H9 (cell line): ENCODE results near the gene DCAF15. TPM values are rescaled to one million over a fixed set of nuclear protein-coding genes. Genes with fewer than 3 reads are reported as not detected.

Experiments used
- DNase-seq: peaks from one replicate; pipeline ENCODE4 v3.0.0-alpha.2; 2017
- H2AFZ ChIP-seq: one replicate; pipeline ENCODE4 v1.6.1; 2013; ENCODE audit warnings: mild to moderate bottlenecking, low read length, control low read depth, moderate library complexity
- H2AK5ac ChIP-seq: 2 replicates; pipeline ENCODE4 v1.6.1; 2013; ENCODE audit warnings: low read length, control low read depth, mixed read lengths; ENCODE audit not compliant: insufficient read length
- H2BK120ac ChIP-seq: one replicate; pipeline ENCODE4 v1.6.1; 2013; ENCODE audit warnings: low read depth, mild to moderate bottlenecking, low read length, control low read depth, inconsistent platforms; ENCODE audit not compliant: poor library complexity, severe bottlenecking
- H2BK12ac ChIP-seq: 2 replicates; pipeline ENCODE4 v1.6.1; 2013; ENCODE audit warnings: low read length, control low read depth, mixed read lengths, low read depth; ENCODE audit not compliant: insufficient read length
- H2BK15ac ChIP-seq: 2 replicates; pipeline ENCODE4 v1.6.1; 2013; ENCODE audit warnings: low read depth, low read length, control low read depth
- H2BK20ac ChIP-seq: one replicate; pipeline ENCODE4 v1.6.1; 2013; ENCODE audit warnings: low read depth, mild to moderate bottlenecking, low read length, control low read depth, inconsistent platforms; ENCODE audit not compliant: poor library complexity, severe bottlenecking
- H2BK5ac ChIP-seq: 2 replicates; pipeline ENCODE4 v1.6.1; 2013; ENCODE audit warnings: low read length, control low read depth, mixed read lengths; ENCODE audit not compliant: insufficient read length
- H3K14ac ChIP-seq: 2 replicates; pipeline ENCODE4 v1.6.1; 2013; ENCODE audit warnings: low read length, control low read depth; ENCODE audit not compliant: insufficient read depth
- H3K18ac ChIP-seq: 2 replicates; pipeline ENCODE4 v1.6.1; 2013; ENCODE audit warnings: low read depth, mild to moderate bottlenecking, mixed read lengths, low read length, control low read depth; ENCODE audit not compliant: insufficient read length
- H3K23ac ChIP-seq: 2 replicates; pipeline ENCODE4 v1.6.1; 2013; ENCODE audit warnings: low read length, control low read depth, mixed read lengths, low read depth; ENCODE audit not compliant: insufficient read length
- H3K23me2 ChIP-seq: 2 replicates; pipeline ENCODE4 v1.6.1; 2013; ENCODE audit warnings: low read depth, mild to moderate bottlenecking, mixed read lengths, low read length, control low read depth; ENCODE audit not compliant: insufficient read length, poor library complexity, severe bottlenecking
- H3K27ac ChIP-seq: 2 replicates; pipeline ENCODE4 v1.5.1; 2013; ENCODE audit warnings: low read length, control low read depth, mixed read lengths, low read depth; ENCODE audit not compliant: insufficient read length
- H3K27me3 ChIP-seq: 2 replicates; pipeline ENCODE4 v1.6.1; 2013; ENCODE audit warnings: low read length, control low read depth, inconsistent platforms; ENCODE audit not compliant: insufficient read depth
- H3K4ac ChIP-seq: 2 replicates; pipeline ENCODE4 v1.6.1; 2013; ENCODE audit warnings: low read depth, mild to moderate bottlenecking, control low read depth, inconsistent platforms, low read length, moderate library complexity
- H3K4me1 ChIP-seq: 2 replicates; pipeline ENCODE4 v1.6.1; 2013; ENCODE audit warnings: low read length, control low read depth, inconsistent platforms; ENCODE audit not compliant: insufficient read depth
- H3K4me2 ChIP-seq: 2 replicates; pipeline ENCODE4 v1.6.1; 2013; ENCODE audit warnings: low read length, control low read depth, mixed read lengths; ENCODE audit not compliant: insufficient read length, insufficient read depth
- H3K56ac ChIP-seq: 2 replicates; pipeline ENCODE4 v1.6.1; 2013; ENCODE audit warnings: low read depth, mild to moderate bottlenecking, mixed read lengths, low read length, control low read depth; ENCODE audit not compliant: insufficient read length
- H3K79me1 ChIP-seq: 2 replicates; pipeline ENCODE4 v1.6.1; 2013; ENCODE audit warnings: low read depth, mild to moderate bottlenecking, moderate library complexity, low read length, control low read depth, inconsistent platforms; ENCODE audit not compliant: insufficient read depth, poor library complexity, severe bottlenecking
- H3K79me2 ChIP-seq: 2 replicates; pipeline ENCODE4 v1.6.1; 2013; ENCODE audit warnings: low read length, control low read depth, inconsistent platforms; ENCODE audit not compliant: insufficient read depth
- H3K9ac ChIP-seq: 2 replicates; pipeline ENCODE4 v1.6.1; 2013; ENCODE audit warnings: low read length, control low read depth, mixed read lengths; ENCODE audit not compliant: insufficient read length; ENCODE audit errors: extremely low read depth
- H3K9me3 ChIP-seq: one replicate; pipeline ENCODE4 v1.6.1; 2013; ENCODE audit warnings: low read depth, low read length, inconsistent platforms; ENCODE audit not compliant: control insufficient read depth
- H3T11ph ChIP-seq: one replicate; pipeline ENCODE4 v1.6.1; 2013; ENCODE audit warnings: mild to moderate bottlenecking, low read length, control low read depth, inconsistent platforms
- H4K20me1 ChIP-seq: one replicate; pipeline ENCODE4 v1.6.1; 2013; ENCODE audit not compliant: control insufficient read depth, insufficient read length, insufficient read depth
- H4K5ac ChIP-seq: 2 replicates; pipeline ENCODE4 v1.6.1; 2013; ENCODE audit warnings: low read depth, mild to moderate bottlenecking, mixed read lengths, low read length, control low read depth; ENCODE audit not compliant: insufficient read length
- H4K8ac ChIP-seq: replicated peaks from 2 replicates; pipeline ENCODE4 v1.6.1; 2013; ENCODE audit warnings: low read length, control low read depth, mixed read lengths, low read depth; ENCODE audit not compliant: insufficient read length
- H4K91ac ChIP-seq: 2 replicates; pipeline ENCODE4 v1.6.1; 2013; ENCODE audit warnings: low read depth, mild to moderate bottlenecking, moderate library complexity, mixed read lengths, low read length, control low read depth; ENCODE audit not compliant: insufficient read length
- H3K27ac Mint-ChIP-seq, 3 experiments: 2 replicates in 2 of 3; 3 replicates in 1 of 3; pipeline ENCODE4 v1.8.0; 2020 to 2021; ENCODE audit warnings: mixed read lengths in 3 of 3, mild to moderate bottlenecking in 1 of 3, moderate library complexity in 1 of 3
- H3K27me3 Mint-ChIP-seq: 2 replicates; pipeline ENCODE4 v1.8.0; 2021; ENCODE audit warnings: low read depth, mild to moderate bottlenecking, moderate library complexity, mixed read lengths
- H3K36me3 Mint-ChIP-seq, 3 experiments: 2 replicates in 2 of 3; 3 replicates in 1 of 3; pipeline ENCODE4 v1.8.0; 2020 to 2021; ENCODE audit warnings: low read depth in 3 of 3, mixed read lengths in 3 of 3; ENCODE audit not compliant: insufficient read depth in 1 of 3
- H3K4me1 Mint-ChIP-seq, 2 experiments: 2 replicates each; pipeline ENCODE4 v1.8.0; 2020; ENCODE audit warnings: mixed read lengths in 2 of 2
- H3K4me3 Mint-ChIP-seq, 2 experiments: 2 replicates in 1 of 2; 3 replicates in 1 of 2; pipeline ENCODE4 v1.8.0; 2020 to 2021; ENCODE audit warnings: mild to moderate bottlenecking in 2 of 2, mixed read lengths in 2 of 2, moderate library complexity in 1 of 2
- H3K9me3 Mint-ChIP-seq, 2 experiments: 2 replicates in 1 of 2; 3 replicates in 1 of 2; pipeline ENCODE4 v1.8.0; 2020; ENCODE audit warnings: mild to moderate bottlenecking in 2 of 2, mixed read lengths in 2 of 2, moderate library complexity in 1 of 2
- WGBS: extraction: QIAGEN DNeasy Blood & Tissue Kit; methylation state at CpG from one replicate; pipeline ENCODE4 v1.1.7; 2013; ENCODE audit warnings: missing lambda C conversion rate, low lambda C conversion rate, mixed read lengths; ENCODE audit not compliant: insufficient read length; ENCODE audit errors: extremely low coverage; 5-methylcytosine and 5-hydroxymethylcytosine counted together
- total RNA-seq: library from RNA; stranded (reverse); gene quantifications from 2 replicates; pipeline ENCODE4 v1.2.1, GENCODE V29; 2021
- TF ChIP-seq, protein P1 (sequence below): fragments of 200-600 bp; sonication (generic); conservative IDR thresholded peaks from 3 replicates; pipeline ENCODE4 v1.8.0; 2021; ENCODE audit warnings: antibody characterized with exemption, mild to moderate bottlenecking

DCAF15 gene
- total RNA-seq, 1 experiment from 2014 or later, result 82.5 TPM

DNA sequence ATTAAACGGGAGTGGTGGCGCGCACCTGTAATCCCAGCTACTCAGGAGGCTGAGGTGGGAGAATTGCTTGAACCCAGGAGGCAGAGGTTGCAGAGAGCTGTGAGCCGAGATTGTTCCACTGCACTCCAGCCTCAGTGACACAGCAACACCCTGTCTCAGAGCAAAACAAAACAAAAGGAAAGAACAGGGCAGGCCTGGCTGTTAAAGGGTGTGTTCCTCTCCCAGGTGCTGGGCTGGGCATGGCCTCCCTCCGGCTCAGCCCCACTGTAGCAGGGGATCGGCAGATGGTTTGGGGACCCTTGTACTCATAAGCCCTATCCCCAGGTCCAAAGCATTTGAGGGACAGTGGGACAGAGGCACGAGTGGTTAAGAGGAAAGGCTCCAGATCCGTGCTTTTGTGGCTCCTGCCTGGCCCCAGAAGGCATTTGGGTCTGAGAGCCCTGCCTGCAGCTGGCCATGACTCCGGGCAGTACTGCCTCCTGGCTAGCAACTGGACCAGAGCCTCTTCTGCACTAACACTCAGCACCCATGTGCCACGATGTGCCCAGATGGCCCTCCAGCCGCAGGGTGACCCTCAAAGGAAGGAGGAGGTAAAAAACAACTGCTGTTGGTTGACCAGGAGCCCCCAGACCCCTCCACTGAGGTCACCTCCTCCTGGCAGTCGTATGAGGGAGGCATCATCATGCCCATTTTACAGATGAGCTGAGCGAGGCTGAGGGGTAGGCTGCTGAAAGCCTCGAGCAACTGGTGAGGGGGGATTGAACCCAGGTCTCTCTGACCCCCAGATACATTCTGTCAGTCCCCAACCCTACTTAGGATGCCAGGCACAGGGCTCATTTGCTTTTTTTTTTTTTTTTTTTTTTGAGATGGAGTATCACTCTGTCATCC, 43.8 kb downstream of the DCAF15 start:
- Mint-ChIP-seq H3K27ac (peak overlapping the region in 1 of 3 experiments; percentile 59; a peak in 1 of 7 replicates), H3K36me3 (peaks cover 6 to 39% (median 18%) of the 10 kb centered on the region in 3 experiments; a peak in 5 of 7 replicates), H3K4me1 (no peaks in the 10 kb centered on the region), H3K9me3 (peaks cover 5 to 6% of the 10 kb centered on the region in 2 experiments; a peak in 2 of 5 replicates), H3K27me3 (no peaks in the 10 kb centered on the region), H3K4me3 (no peak overlapping the region)
- Histone ChIP-seq H3K14ac (no peak overlapping the region), H3K79me2 (no peaks in the 10 kb centered on the region), H3K23me2 (no peaks in the 10 kb centered on the region), H2AFZ (no peak overlapping the region), H3K27me3 (no peaks in the 10 kb centered on the region), H3K27ac (no peak overlapping the region), H3K79me1 (no peaks in the 10 kb centered on the region), H2BK120ac (no peak overlapping the region), H3K18ac (no peak overlapping the region), H2BK5ac (no peak overlapping the region), H2BK12ac (no peak overlapping the region), H2BK15ac (no peak overlapping the region), H4K8ac (no peak overlapping the region), H3K9ac (no peak overlapping the region), H3K4me2 (no peak overlapping the region), H4K91ac (no peak overlapping the region), H2BK20ac (no peak overlapping the region), H4K5ac (no peak overlapping the region), H3K4me1 (no peaks in the 10 kb centered on the region), H3K9me3 (no peaks in the 10 kb centered on the region), H3K56ac (no peak overlapping the region), H3K23ac (no peak overlapping the region), H3K4ac (no peak overlapping the region), H3T11ph (no peak overlapping the region), H2AK5ac (no peak overlapping the region), H4K20me1 (no peaks in the 10 kb centered on the region)
- TF ChIP-seq, protein P1, sequence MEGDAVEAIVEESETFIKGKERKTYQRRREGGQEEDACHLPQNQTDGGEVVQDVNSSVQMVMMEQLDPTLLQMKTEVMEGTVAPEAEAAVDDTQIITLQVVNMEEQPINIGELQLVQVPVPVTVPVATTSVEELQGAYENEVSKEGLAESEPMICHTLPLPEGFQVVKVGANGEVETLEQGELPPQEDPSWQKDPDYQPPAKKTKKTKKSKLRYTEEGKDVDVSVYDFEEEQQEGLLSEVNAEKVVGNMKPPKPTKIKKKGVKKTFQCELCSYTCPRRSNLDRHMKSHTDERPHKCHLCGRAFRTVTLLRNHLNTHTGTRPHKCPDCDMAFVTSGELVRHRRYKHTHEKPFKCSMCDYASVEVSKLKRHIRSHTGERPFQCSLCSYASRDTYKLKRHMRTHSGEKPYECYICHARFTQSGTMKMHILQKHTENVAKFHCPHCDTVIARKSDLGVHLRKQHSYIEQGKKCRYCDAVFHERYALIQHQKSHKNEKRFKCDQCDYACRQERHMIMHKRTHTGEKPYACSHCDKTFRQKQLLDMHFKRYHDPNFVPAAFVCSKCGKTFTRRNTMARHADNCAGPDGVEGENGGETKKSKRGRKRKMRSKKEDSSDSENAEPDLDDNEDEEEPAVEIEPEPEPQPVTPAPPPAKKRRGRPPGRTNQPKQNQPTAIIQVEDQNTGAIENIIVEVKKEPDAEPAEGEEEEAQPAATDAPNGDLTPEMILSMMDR, result no peak
- DNase-seq, result no peak
- no CpG with 5 or more reads among the region's 14 CpGs for WGBS
